IMR-90 (cell line): ENCODE data around the gene GIMD1. TPM values are rescaled to one million over a fixed set of nuclear protein-coding genes. Genes with fewer than 3 reads are reported as not detected.

Experiments
- ATAC-seq: fragments of 200-7000 bp; cut with Tn5 transposase; 2 replicates; pipeline ENCODE4 v1.9.1; 2020; ENCODE audit warnings: low read depth, mild to moderate bottlenecking, moderate library complexity
- BruUV-seq: library from RNA; stranded (reverse); fragments of 400-500 nt; replicated peaks from 2 replicates; lab custom pipeline; 2021; lab: Mats Ljungman, UMichigan
- CTCF ChIA-PET: fragments of 300-600 bp; formaldehyde crosslinking; extraction: SDS; loops from one replicate; lab custom pipeline; 2021; ENCODE audit warnings: antibody characterized with exemption; lab: Yijun Ruan, JAX
- POLR2A ChIA-PET: fragments of 300-600 bp; sonication (Branson Sonifier 250); formaldehyde crosslinking; loops from one replicate; lab custom pipeline; 2022; ENCODE audit warnings: antibody characterized with exemption; ENCODE audit not compliant: unreplicated experiment; lab: Charles Lee
- DNase-seq: peaks from one replicate; pipeline ENCODE4 v3.0.0; 2013
- H2AFZ ChIP-seq: replicated peaks from 2 replicates; pipeline ENCODE3; 2013; ENCODE audit warnings: low read length, mild to moderate bottlenecking; ENCODE audit not compliant: poor library complexity
- H2AK5ac ChIP-seq: 2 replicates; pipeline ENCODE4 v1.6.1; 2013; ENCODE audit warnings: low read depth, low read length, inconsistent platforms
- H2AK9ac ChIP-seq: replicated peaks from 2 replicates; pipeline ENCODE3; 2013; ENCODE audit warnings: mild to moderate bottlenecking, low read depth, low read length, moderate library complexity; ENCODE audit not compliant: poor library complexity
- H2BK120ac ChIP-seq: 2 replicates; pipeline ENCODE4 v1.6.1; 2013; ENCODE audit warnings: low read depth, low read length, inconsistent platforms
- H2BK15ac ChIP-seq: 3 replicates; pipeline ENCODE4 v1.6.1; 2013; ENCODE audit warnings: low read depth, low read length, inconsistent platforms
- H2BK20ac ChIP-seq: 2 replicates; pipeline ENCODE4 v1.6.1; 2013; ENCODE audit warnings: low read depth, mild to moderate bottlenecking, inconsistent platforms, low read length, moderate library complexity
- H2BK5ac ChIP-seq: 2 replicates; pipeline ENCODE4 v1.6.1; 2013; ENCODE audit warnings: mild to moderate bottlenecking, low read depth, low read length, inconsistent platforms; ENCODE audit not compliant: poor library complexity, severe bottlenecking
- H3K14ac ChIP-seq: replicated peaks from 2 replicates; pipeline ENCODE4 v1.6.1; 2013; ENCODE audit warnings: low read depth, low read length, inconsistent platforms
- H3K18ac ChIP-seq: 2 replicates; pipeline ENCODE4 v1.6.1; 2013; ENCODE audit warnings: low read depth, low read length, control low read depth
- H3K23ac ChIP-seq: 2 replicates; pipeline ENCODE4 v1.6.1; 2013; ENCODE audit warnings: low read depth, low read length, inconsistent platforms
- H3K27ac ChIP-seq: 2 replicates; pipeline ENCODE4 v1.5.1; 2013; ENCODE audit warnings: mild to moderate bottlenecking, control low read depth, low read length; ENCODE audit not compliant: insufficient read depth
- H3K27me3 ChIP-seq: 2 replicates; pipeline ENCODE4 v1.6.1; 2013; ENCODE audit warnings: low read length; ENCODE audit not compliant: control insufficient read depth, insufficient read depth
- H3K36me3 ChIP-seq: 2 replicates; pipeline ENCODE4 v1.6.1; 2013; ENCODE audit warnings: low read length, mixed read lengths; ENCODE audit not compliant: control insufficient read depth, insufficient read depth
- H3K4ac ChIP-seq: 2 replicates; pipeline ENCODE4 v1.6.1; 2013; ENCODE audit warnings: low read depth, low read length, inconsistent platforms
- H3K4me1 ChIP-seq: 2 replicates; pipeline ENCODE4 v1.6.1; 2013; ENCODE audit warnings: low read length, mixed read lengths; ENCODE audit not compliant: control insufficient read depth, insufficient read depth
- H3K4me2 ChIP-seq: 2 replicates; pipeline ENCODE4 v1.6.1; 2013; ENCODE audit warnings: low read depth, mild to moderate bottlenecking, control low read depth, low read length, moderate library complexity
- H3K4me3 ChIP-seq: 2 replicates; pipeline ENCODE4 v1.5.1; 2013; ENCODE audit warnings: low read depth, mild to moderate bottlenecking, control low read depth, low read length, moderate library complexity; ENCODE audit not compliant: insufficient read depth
- H3K56ac ChIP-seq: 2 replicates; pipeline ENCODE4 v1.6.1; 2013; ENCODE audit warnings: low read length, inconsistent platforms; ENCODE audit not compliant: insufficient read depth; ENCODE audit errors: extremely low read depth
- H3K79me1 ChIP-seq, 2 experiments: 2 replicates each; pipeline ENCODE4 v1.6.1; 2013; ENCODE audit warnings: low read length in 2 of 2, inconsistent platforms in 1 of 2, low read depth in 1 of 2
- H3K9ac ChIP-seq: 2 replicates; pipeline ENCODE4 v1.6.1; 2013; ENCODE audit warnings: low read depth, low read length, control low read depth
- H3K9me1 ChIP-seq: 2 replicates; pipeline ENCODE4 v1.6.1; 2013; ENCODE audit warnings: low read length, inconsistent platforms; ENCODE audit not compliant: insufficient read depth
- H3K9me3 ChIP-seq: 2 replicates; pipeline ENCODE4 v1.6.1; 2013; ENCODE audit warnings: low read length; ENCODE audit not compliant: control insufficient read depth, insufficient read depth
- H4K20me1 ChIP-seq: 2 replicates; pipeline ENCODE4 v1.6.1; 2013; ENCODE audit warnings: low read length, inconsistent platforms; ENCODE audit not compliant: insufficient read depth
- H4K5ac ChIP-seq: 2 replicates; pipeline ENCODE4 v1.6.1; 2013; ENCODE audit warnings: mild to moderate bottlenecking, low read depth, low read length, control low read depth
- H4K8ac ChIP-seq, 2 experiments: 2 replicates each; pipeline ENCODE4 v1.6.1; 2013; ENCODE audit warnings: low read depth in 2 of 2, low read length in 2 of 2, control low read depth in 1 of 2, inconsistent platforms in 1 of 2
- H4K91ac ChIP-seq: 2 replicates; pipeline ENCODE4 v1.6.1; 2013; ENCODE audit warnings: low read depth, low read length, inconsistent platforms; ENCODE audit not compliant: insufficient read depth
- BHLHE40 ChIP-seq: fragments of 150-350 bp; IDR thresholded peaks from 2 replicates; pipeline ENCODE4 v1.6.1; 2016; ENCODE audit warnings: mild to moderate bottlenecking, low read depth, low read length
- CEBPB ChIP-seq: IDR thresholded peaks from 2 replicates; pipeline ENCODE4 v1.6.1; 2012; ENCODE audit warnings: low read depth, low read length, improper control_type of control experiment
- CHD1 ChIP-seq: IDR thresholded peaks from 2 replicates; pipeline ENCODE4 v1.6.1; 2012; ENCODE audit warnings: low read depth, low read length, improper control_type of control experiment
- FOS ChIP-seq: fragments of 150-350 bp; IDR thresholded peaks from 2 replicates; pipeline ENCODE4 v1.6.1; 2016; ENCODE audit warnings: low read depth, low read length
- MAFK ChIP-seq: IDR thresholded peaks from 2 replicates; pipeline ENCODE4 v1.6.1; 2012; ENCODE audit warnings: low read depth, low read length, improper control_type of control experiment
- MAZ ChIP-seq: IDR thresholded peaks from 2 replicates; pipeline ENCODE4 v1.6.1; 2012; ENCODE audit warnings: low read depth, mild to moderate bottlenecking, low read length, improper control_type of control experiment, moderate library complexity, borderline replicate concordance
- MXI1 ChIP-seq: IDR thresholded peaks from 2 replicates; pipeline ENCODE4 v1.6.1; 2012; ENCODE audit warnings: low read depth, mild to moderate bottlenecking, low read length, moderate library complexity, borderline replicate concordance
- NFE2L2 ChIP-seq: fragments of 150-350 bp; IDR thresholded peaks from 2 replicates; pipeline ENCODE4 v1.6.1; 2016; ENCODE audit warnings: low read depth, mild to moderate bottlenecking, low read length
- POLR2A ChIP-seq: IDR thresholded peaks from 2 replicates; pipeline ENCODE4 v1.6.1; 2012; ENCODE audit warnings: mild to moderate bottlenecking, low read depth, low read length
- RAD21 ChIP-seq: IDR thresholded peaks from 2 replicates; pipeline ENCODE4 v1.6.1; 2012; ENCODE audit warnings: low read length, improper control_type of control experiment
- RCOR1 ChIP-seq: IDR thresholded peaks from 2 replicates; pipeline ENCODE4 v1.6.1; 2012; ENCODE audit warnings: mild to moderate bottlenecking, low read length, improper control_type of control experiment; ENCODE audit not compliant: insufficient replicate concordance
- RFX5 ChIP-seq: IDR thresholded peaks from 2 replicates; pipeline ENCODE4 v1.8.0; 2012; ENCODE audit warnings: low read depth, mild to moderate bottlenecking, low read length, moderate library complexity
- SMC3 ChIP-seq: fragments of 150-350 bp; IDR thresholded peaks from 2 replicates; pipeline ENCODE4 v1.6.1; 2016; ENCODE audit warnings: low read depth, mild to moderate bottlenecking, antibody characterized with exemption, low read length, moderate library complexity
- WGBS, 2 experiments: methylation state at CpG; one replicate each; pipeline versions ENCODE4 v1.1.5 to v1.1.7; 2013; ENCODE audit warnings: missing lambda C conversion rate in 2 of 2; ENCODE audit not compliant: insufficient read length in 1 of 2; ENCODE audit errors: extremely low coverage in 2 of 2; 5-methylcytosine and 5-hydroxymethylcytosine counted together
- dilution Hi-C: fragments of 300-500 bp; cut with HindIII; formaldehyde crosslinking; loops from one replicate; pipeline ENCODE4 v1.14.3; 2018; ENCODE audit warnings: low sequenced_read_pairs; ENCODE audit not compliant: unreplicated experiment
- in situ Hi-C: fragments of 300-500 bp; cut with MboI; formaldehyde crosslinking; loops from 3 replicates; pipeline ENCODE4 v1.14.3; 2019; ENCODE audit warnings: low sequenced_read_pairs, inconsistent platforms, mixed read lengths
- intact Hi-C: fragments of 100-400 bp; cut with micrococcal nuclease; formaldehyde crosslinking; loops from 2 replicates; pipeline ENCODE4 v1.10.0; 2022
- polyA plus RNA-seq, 3 experiments: library from polyadenylated mRNA; depleted of rRNA; stranded (reverse); fragments of >200 nt; gene quantifications; 2 replicates each; pipeline ENCODE4 v1.2.3, GENCODE V29; 2012; ENCODE audit warnings: low replicate concordance in 1 of 3
- total RNA-seq: library from RNA; depleted of rRNA; stranded (reverse); fragments of >200 nt; gene quantifications from 2 replicates; pipeline ENCODE4 v1.2.3, GENCODE V29; 2012
- TF ChIP-seq, protein P1 (sequence below): conservative IDR thresholded peaks from 2 replicates; pipeline ENCODE4 v1.5.1; 2012; ENCODE audit warnings: mild to moderate bottlenecking, low read depth, low read length, improper control_type of control experiment
- TF ChIP-seq, protein P2 (sequence below): fragments of 150-350 bp; IDR thresholded peaks from 2 replicates; pipeline ENCODE4 v1.6.1; 2017; ENCODE audit warnings: mild to moderate bottlenecking, antibody characterized with exemption, low read length, low read depth
- TF ChIP-seq, protein P3 (sequence below): fragments of 150-350 bp; IDR thresholded peaks from 2 replicates; pipeline ENCODE4 v1.6.1; 2016; ENCODE audit warnings: low read depth, mild to moderate bottlenecking, low read length, moderate library complexity, borderline replicate concordance

Gene GIMD1
- total and polyA plus RNA-seq, 2 of the 4 experiments (the other 2 are of a cell fraction) = 0.07 TPM; not detected in 1

DNA sequence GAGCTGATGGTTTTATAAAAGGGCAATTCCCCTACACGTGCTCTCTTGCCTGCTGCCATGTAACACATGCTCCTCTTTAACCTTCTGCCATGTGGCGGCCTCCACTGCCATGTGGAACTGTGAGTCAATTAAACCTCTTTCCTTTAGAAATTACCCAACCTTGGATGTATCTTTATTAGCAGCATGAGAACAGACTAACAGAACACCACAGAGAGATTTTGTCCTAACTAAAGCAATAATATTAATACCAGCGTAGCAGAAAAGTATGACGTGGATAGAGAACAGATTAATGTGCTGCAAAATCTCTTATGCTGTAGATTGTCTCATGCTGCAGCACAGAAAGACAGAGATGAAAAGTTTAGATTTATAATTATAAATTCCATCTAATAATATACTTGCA lies 29.1 kb downstream of the GIMD1 start:
- Histone ChIP-seq H3K56ac (no peak overlapping the region), H3K79me1 (peaks cover 12% of the 10 kb centered on the region in 2 experiments; a peak in 3 of 4 replicates), H3K4me3 (no peak overlapping the region), H3K18ac (no peak overlapping the region), H3K27ac (no peak overlapping the region), H2BK20ac (no peak overlapping the region), H2AK9ac (no peak overlapping the region), H3K9me1 (no peaks in the 10 kb centered on the region), H3K4ac (no peak overlapping the region), H2BK5ac (no peak overlapping the region), H3K14ac (no peak overlapping the region), H2AK5ac (no peak overlapping the region), H3K23ac (no peak overlapping the region), H3K36me3 (peaks cover 15% of the 10 kb centered on the region), H4K8ac (no peak overlapping the region), H3K27me3 (no peaks in the 10 kb centered on the region), H2AFZ (no peak overlapping the region), H4K5ac (no peak overlapping the region), H2BK15ac (no peak overlapping the region), H4K91ac (no peak overlapping the region), H3K4me1 (no peaks in the 10 kb centered on the region), H3K4me2 (no peak overlapping the region), H3K9me3 (no peaks in the 10 kb centered on the region; the same call in 1 of the 2 replicates), H2BK120ac (no peak overlapping the region), H3K9ac (no peak overlapping the region), H4K20me1 (no peaks in the 10 kb centered on the region)
- POLR2A ChIA-PET = no interaction called here
- DNase-seq = no peak
- intact Hi-C loops = no loop called here
- in situ Hi-C loops = no loop called here
- BruUV-seq = no TSS peak
- dilution Hi-C loops = no loop called here
- no peak for ATAC-seq
- CTCF ChIA-PET = no interaction called here
- TF ChIP-seq CEBPB (no peak), POLR2A (no peak), RCOR1 (no peak), CHD1 (no peak), RAD21 (no peak), RFX5 (no peak), MAFK (no peak), NFE2L2 (no peak), BHLHE40 (no peak), FOS (no peak), MXI1 (no peak), SMC3 (no peak), MAZ (no peak)
- TF ChIP-seq, protein P1, sequence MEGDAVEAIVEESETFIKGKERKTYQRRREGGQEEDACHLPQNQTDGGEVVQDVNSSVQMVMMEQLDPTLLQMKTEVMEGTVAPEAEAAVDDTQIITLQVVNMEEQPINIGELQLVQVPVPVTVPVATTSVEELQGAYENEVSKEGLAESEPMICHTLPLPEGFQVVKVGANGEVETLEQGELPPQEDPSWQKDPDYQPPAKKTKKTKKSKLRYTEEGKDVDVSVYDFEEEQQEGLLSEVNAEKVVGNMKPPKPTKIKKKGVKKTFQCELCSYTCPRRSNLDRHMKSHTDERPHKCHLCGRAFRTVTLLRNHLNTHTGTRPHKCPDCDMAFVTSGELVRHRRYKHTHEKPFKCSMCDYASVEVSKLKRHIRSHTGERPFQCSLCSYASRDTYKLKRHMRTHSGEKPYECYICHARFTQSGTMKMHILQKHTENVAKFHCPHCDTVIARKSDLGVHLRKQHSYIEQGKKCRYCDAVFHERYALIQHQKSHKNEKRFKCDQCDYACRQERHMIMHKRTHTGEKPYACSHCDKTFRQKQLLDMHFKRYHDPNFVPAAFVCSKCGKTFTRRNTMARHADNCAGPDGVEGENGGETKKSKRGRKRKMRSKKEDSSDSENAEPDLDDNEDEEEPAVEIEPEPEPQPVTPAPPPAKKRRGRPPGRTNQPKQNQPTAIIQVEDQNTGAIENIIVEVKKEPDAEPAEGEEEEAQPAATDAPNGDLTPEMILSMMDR = no peak
- TF ChIP-seq, protein P2, sequence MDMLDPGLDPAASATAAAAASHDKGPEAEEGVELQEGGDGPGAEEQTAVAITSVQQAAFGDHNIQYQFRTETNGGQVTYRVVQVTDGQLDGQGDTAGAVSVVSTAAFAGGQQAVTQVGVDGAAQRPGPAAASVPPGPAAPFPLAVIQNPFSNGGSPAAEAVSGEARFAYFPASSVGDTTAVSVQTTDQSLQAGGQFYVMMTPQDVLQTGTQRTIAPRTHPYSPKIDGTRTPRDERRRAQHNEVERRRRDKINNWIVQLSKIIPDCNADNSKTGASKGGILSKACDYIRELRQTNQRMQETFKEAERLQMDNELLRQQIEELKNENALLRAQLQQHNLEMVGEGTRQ = no peak
- TF ChIP-seq, protein P3, sequence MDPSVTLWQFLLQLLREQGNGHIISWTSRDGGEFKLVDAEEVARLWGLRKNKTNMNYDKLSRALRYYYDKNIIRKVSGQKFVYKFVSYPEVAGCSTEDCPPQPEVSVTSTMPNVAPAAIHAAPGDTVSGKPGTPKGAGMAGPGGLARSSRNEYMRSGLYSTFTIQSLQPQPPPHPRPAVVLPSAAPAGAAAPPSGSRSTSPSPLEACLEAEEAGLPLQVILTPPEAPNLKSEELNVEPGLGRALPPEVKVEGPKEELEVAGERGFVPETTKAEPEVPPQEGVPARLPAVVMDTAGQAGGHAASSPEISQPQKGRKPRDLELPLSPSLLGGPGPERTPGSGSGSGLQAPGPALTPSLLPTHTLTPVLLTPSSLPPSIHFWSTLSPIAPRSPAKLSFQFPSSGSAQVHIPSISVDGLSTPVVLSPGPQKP = no peak
- no CpG with 5 or more reads among the region's 4 CpGs for WGBS, 2 experiments
